ENCODE measurements around the gene TSPAN9. TPM values are rescaled to one million over a fixed set of nuclear protein-coding genes. Genes with fewer than 3 reads are reported as not detected.
A peak's percentile ranks its signal among the peaks of the same experiment; 100 is the strongest.

Gene TSPAN9
- total RNA-seq, 3 donors from 2014 or later: 4.7 to 28.4 (median 8.5) TPM

GRCh38 chr12:3231399-3231876 lies 154.3 kb downstream of the TSPAN9 start:
- Histone ChIP-seq H3K36me3 (ENCODE audit: low read depth) (no peaks in the 10 kb centered on the region), H3K4me3 (no peak overlapping the region), H3K9me3 (no peaks in the 10 kb centered on the region), H3K4me1 (ENCODE audit: low read depth) (peaks cover 6% of the 10 kb centered on the region)
- ATAC-seq: no peak
- no peak for DNase-seq
- TF ChIP-seq CTCF (IDR thresholded peaks at IDR 0.05): no peak
- intact Hi-C loops (cut with DNase I, micrococcal nuclease): no loop called here

- ATAC-seq (peak; percentile 52), DNase-seq (peak in 1 of 3 donors; percentile 16)
- Histone ChIP-seq H3K4me1 (ENCODE audit: low read depth) (peaks cover 6% of the 10 kb centered on the region), H3K36me3 (ENCODE audit: low read depth) (no peaks in the 10 kb centered on the region), H3K9me3 (no peaks in the 10 kb centered on the region), H3K4me3 (no peak overlapping the region)
- intact Hi-C loops (cut with DNase I, micrococcal nuclease): no loop called here
- TF ChIP-seq CTCF (IDR thresholded peaks at IDR 0.05): no peak
Measured at GRCh38 chr12:3233797-3234196, 156.6 kb downstream of the TSPAN9 start.

GRCh38 chr12:3236345-3237187 lies 159.4 kb downstream of the TSPAN9 start:
- no peak for TF ChIP-seq CTCF (IDR thresholded peaks at IDR 0.05)
- Histone ChIP-seq H3K4me1 (ENCODE audit: low read depth) (peaks cover 6% of the 10 kb centered on the region), H3K9me3 (no peaks in the 10 kb centered on the region), H3K4me3 (no peak overlapping the region), H3K36me3 (ENCODE audit: low read depth) (no peaks in the 10 kb centered on the region)
- intact Hi-C loops (cut with DNase I, micrococcal nuclease): no loop called here
- ATAC-seq (peak; percentile 78), DNase-seq (peak in 1 of 3 donors; percentile 18)

GRCh38 chr12:3238196-3238595 lies 161.0 kb downstream of the TSPAN9 start:
- no peak overlapping the region for H3K4me3 ChIP-seq
- H3K36me3 ChIP-seq (ENCODE audit: low read depth): no peaks in the 10 kb centered on the region
- TF ChIP-seq CTCF (IDR thresholded peaks at IDR 0.05): no peak
- DNase-seq (no peak), ATAC-seq (no peak)
- intact Hi-C loops (cut with DNase I, micrococcal nuclease): no loop called here
- H3K9me3 ChIP-seq: no peaks in the 10 kb centered on the region
- H3K4me1 ChIP-seq (ENCODE audit: low read depth): peaks cover 6% of the 10 kb centered on the region

GRCh38 chr12:3241621-3242020 lies 164.4 kb downstream of the TSPAN9 start:
- DNase-seq: no peak
- no peak for ATAC-seq

More at GRCh38 chr12:3241621-3242020, 164.4 kb downstream of the TSPAN9 start:
- Histone ChIP-seq H3K4me3 (no peak overlapping the region), H3K36me3 (ENCODE audit: low read depth) (no peaks in the 10 kb centered on the region), H3K4me1 (ENCODE audit: low read depth) (no peaks in the 10 kb centered on the region), H3K9me3 (no peaks in the 10 kb centered on the region)
- intact Hi-C loops (cut with DNase I, micrococcal nuclease): no loop called here
- no peak for TF ChIP-seq CTCF (IDR thresholded peaks at IDR 0.05)

Data from mucosa of descending colon (tissue), 3 donors.